Colonic mucosa (tissue), 4 donors: ENCODE results near the gene PTPRU. TPM values are rescaled to one million over a fixed set of nuclear protein-coding genes. Genes with fewer than 3 reads are reported as not detected.

Experiments used
- DNase-seq: peaks from one replicate; pipeline ENCODE4 v3.0.0-alpha.2; 2020
- H3K27ac ChIP-seq: fragments of 200-600 bp; one replicate; pipeline ENCODE4 v1.8.0; 2021
- H3K27me3 ChIP-seq: fragments of 200-600 bp; one replicate; pipeline ENCODE4 v1.8.0; 2021
- H3K36me3 ChIP-seq: fragments of 200-600 bp; one replicate; pipeline ENCODE4 v1.8.0; 2021
- H3K4me1 ChIP-seq: fragments of 200-600 bp; one replicate; pipeline ENCODE4 v1.8.0; 2021; ENCODE audit warnings: mild to moderate bottlenecking
- H3K4me3 ChIP-seq: fragments of 200-600 bp; one replicate; pipeline ENCODE4 v1.8.0; 2021
- H3K9ac ChIP-seq, 2 donors: one replicate each; pipeline ENCODE4 v1.7.0; 2013; ENCODE audit warnings: control low read depth in 2 of 2, low read depth in 2 of 2, low read length in 2 of 2
- H3K9me3 ChIP-seq: fragments of 200-600 bp; one replicate; pipeline ENCODE4 v1.8.0; 2021
- intact Hi-C: fragments of 100-400 bp; cut with DNase I; formaldehyde crosslinking; loops from one replicate; pipeline ENCODE4 v1.14.1; 2022
- total RNA-seq, 2 donors: library from RNA; stranded (reverse); fragmentation: NEBNext Ultra II Directional in 1 of 2; extraction: Animal tissue kit (Norgen Biotek cat#: 25700) in 1 of 2; gene quantifications; one replicate each; pipeline ENCODE4 v1.2.1, GENCODE V29; 2021
- TF ChIP-seq, protein P1 (sequence below): fragments of 200-600 bp; IDR thresholded peaks from one replicate; pipeline ENCODE4 v1.8.0; 2022; ENCODE audit warnings: antibody characterized with exemption, mild to moderate bottlenecking
- donor health status: healthy.
- donor health status: DM: no; HTN: no; CAD: no.
- donor health status: DM: no; HTN: no; CAD: no.

Gene PTPRU
- total RNA-seq, 2 donors from 2014 or later, result 2.3 to 4.8 TPM

DNA sequence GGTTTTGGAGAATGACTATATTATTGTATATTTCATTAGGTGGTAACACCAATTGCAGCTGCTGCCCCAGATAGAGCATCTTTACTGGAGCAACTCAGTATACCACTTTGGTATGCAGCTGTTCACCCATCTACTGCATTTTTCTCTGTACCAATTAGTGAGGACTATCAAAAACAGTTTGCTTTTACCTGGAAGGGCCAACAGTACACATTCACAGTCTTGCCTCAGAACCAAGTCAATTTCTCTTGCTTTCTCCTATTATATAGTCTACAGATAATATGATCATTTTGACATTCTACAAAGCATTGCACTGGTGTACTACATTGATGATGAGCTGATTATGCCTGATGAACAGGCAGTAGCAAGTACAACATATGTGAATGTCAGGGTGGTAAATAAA lies 99.3 kb downstream of the PTPRU start:
- H3K9ac ChIP-seq, result no peak overlapping the region
- TF ChIP-seq, protein P1, sequence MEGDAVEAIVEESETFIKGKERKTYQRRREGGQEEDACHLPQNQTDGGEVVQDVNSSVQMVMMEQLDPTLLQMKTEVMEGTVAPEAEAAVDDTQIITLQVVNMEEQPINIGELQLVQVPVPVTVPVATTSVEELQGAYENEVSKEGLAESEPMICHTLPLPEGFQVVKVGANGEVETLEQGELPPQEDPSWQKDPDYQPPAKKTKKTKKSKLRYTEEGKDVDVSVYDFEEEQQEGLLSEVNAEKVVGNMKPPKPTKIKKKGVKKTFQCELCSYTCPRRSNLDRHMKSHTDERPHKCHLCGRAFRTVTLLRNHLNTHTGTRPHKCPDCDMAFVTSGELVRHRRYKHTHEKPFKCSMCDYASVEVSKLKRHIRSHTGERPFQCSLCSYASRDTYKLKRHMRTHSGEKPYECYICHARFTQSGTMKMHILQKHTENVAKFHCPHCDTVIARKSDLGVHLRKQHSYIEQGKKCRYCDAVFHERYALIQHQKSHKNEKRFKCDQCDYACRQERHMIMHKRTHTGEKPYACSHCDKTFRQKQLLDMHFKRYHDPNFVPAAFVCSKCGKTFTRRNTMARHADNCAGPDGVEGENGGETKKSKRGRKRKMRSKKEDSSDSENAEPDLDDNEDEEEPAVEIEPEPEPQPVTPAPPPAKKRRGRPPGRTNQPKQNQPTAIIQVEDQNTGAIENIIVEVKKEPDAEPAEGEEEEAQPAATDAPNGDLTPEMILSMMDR, result no peak
- no peaks in the 10 kb centered on the region for H3K9me3 ChIP-seq
- no peak overlapping the region for H3K4me3 ChIP-seq
- no peaks in the 10 kb centered on the region for H3K27me3 ChIP-seq
- DNase-seq, result no peak
- intact Hi-C loops, result loop anchor here (5.0 kb wide), 1 partner anchor 88 kb away; no protein-coding TSS in a partner anchor
- no peak overlapping the region for H3K27ac ChIP-seq
- H3K36me3 ChIP-seq, result no peaks in the 10 kb centered on the region
- H3K4me1 ChIP-seq, result no peaks in the 10 kb centered on the region

DNA sequence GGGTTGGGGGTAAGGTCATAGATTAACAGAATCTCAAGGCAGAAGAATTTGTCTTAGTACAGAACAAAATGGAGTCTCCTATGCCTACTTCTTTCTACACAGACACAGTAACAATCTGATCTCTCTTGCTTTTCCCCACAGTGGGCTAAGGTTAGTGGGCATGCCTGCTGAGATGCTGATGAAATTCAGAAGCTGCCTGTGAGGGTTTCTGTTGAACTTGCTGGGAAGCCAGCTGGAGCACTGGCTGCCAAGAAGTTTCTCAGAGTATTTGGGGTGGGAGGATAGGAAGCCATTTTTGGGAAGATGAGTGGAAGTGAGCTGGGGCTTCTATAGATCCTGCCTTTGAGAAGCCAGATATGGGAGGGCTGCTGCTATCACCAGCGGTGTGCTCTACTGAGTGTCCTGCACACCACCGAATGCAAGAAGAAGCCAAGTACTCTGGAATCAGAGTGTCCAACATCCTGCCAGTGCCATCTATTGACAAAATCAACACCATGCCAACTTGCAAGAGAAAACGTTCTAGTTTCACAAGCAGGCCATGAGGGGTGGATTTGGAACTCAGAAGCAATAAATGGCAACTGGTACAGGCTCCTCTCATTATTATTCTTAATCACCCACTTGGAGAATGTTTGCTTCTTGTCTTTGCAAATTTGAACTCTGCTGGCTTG lies 102.7 kb downstream of the PTPRU start:
- intact Hi-C loops, result loop anchor here (5.0 kb wide), 1 partner anchor 92 kb away; no protein-coding TSS in a partner anchor
- no peaks in the 10 kb centered on the region for H3K4me1 ChIP-seq
- H3K27me3 ChIP-seq, result no peaks in the 10 kb centered on the region
- H3K36me3 ChIP-seq, result no peaks in the 10 kb centered on the region
- no peak overlapping the region for H3K9ac ChIP-seq
- H3K4me3 ChIP-seq, result no peak overlapping the region
- no peak overlapping the region for H3K27ac ChIP-seq
- no peaks in the 10 kb centered on the region for H3K9me3 ChIP-seq
- TF ChIP-seq, protein P1, result no peak
- no peak for DNase-seq

DNA sequence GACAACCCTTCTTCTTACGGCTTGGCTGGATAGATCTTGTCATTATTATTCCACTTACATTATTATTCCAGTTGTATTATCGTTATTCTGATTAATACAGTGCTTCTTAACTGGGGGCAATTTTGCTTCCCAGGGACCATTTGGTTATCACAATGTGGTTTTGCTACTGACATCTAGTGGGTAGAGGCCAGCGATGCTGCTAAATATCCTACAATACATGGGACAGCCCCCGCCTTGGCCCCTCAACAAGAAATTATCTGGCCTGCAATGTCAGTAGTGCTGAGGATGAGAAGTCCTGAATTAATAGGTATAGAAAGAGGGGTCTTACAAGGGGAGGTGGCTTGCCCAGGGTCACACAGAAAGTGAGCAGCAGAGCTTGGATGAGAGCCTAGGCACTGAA lies 105.6 kb downstream of the PTPRU start:
- DNase-seq, result no peak

DNA sequence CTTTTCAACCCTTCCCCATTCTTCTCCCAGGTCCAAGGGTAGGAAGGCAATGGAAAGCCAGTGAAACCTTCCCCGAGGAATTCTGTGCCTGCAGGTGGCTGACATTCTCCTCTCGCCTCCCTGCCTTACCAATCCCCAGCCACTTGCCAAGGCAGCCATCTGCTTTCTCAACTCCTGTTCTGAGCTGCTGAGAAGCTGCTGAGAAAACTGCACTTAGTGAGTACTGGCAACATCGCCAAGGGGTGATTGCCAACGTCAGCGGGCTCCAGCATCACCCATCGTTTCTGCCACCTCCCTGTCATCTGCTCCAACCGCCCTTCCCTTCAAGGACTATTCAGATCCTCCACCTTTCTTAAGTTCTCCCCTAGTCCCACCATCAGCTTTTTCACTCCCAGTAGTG lies 106.0 kb downstream of the PTPRU start:
- H3K9ac ChIP-seq, result no peak overlapping the region
- intact Hi-C loops, result loop anchor here (5.0 kb wide), 1 partner anchor 1365 kb away; no protein-coding TSS in a partner anchor
- H3K27me3 ChIP-seq, result no peaks in the 10 kb centered on the region
- H3K36me3 ChIP-seq, result no peaks in the 10 kb centered on the region
- TF ChIP-seq, protein P1, result no peak
- no peaks in the 10 kb centered on the region for H3K9me3 ChIP-seq
- H3K27ac ChIP-seq, result no peak overlapping the region
- H3K4me3 ChIP-seq, result no peak overlapping the region
- DNase-seq, result no peak
- no peaks in the 10 kb centered on the region for H3K4me1 ChIP-seq

More for the DNA sequence above, 105.6 kb downstream of the PTPRU start:
- Histone ChIP-seq H3K9ac (no peak overlapping the region), H3K27me3 (no peaks in the 10 kb centered on the region), H3K9me3 (no peaks in the 10 kb centered on the region), H3K27ac (no peak overlapping the region), H3K36me3 (no peaks in the 10 kb centered on the region), H3K4me1 (no peaks in the 10 kb centered on the region), H3K4me3 (no peak overlapping the region)
- TF ChIP-seq, protein P1, result no peak
- intact Hi-C loops, result loop anchor here (5.0 kb wide), 1 partner anchor 1365 kb away; no protein-coding TSS in a partner anchor

DNA sequence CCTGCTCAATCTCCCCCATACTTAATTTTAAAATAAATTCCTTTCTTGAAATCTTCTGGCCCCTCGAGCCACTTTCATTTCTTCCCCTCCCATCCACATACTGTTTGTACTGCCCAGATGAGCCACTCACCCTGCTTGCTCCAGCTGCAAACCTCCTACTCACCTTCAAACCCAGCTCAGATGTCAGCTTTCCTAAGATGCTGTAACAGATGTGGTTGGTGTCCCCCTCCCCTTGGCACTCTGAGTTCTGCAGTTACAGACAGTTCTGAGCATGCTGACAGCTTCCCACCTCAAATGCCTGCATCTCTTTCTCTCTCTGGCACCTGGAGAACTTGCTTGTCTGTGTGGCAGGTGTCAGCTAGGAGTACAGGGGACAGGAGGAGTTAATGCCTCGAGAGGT lies 106.7 kb downstream of the PTPRU start:
- H3K9me3 ChIP-seq, result no peaks in the 10 kb centered on the region
- no peak overlapping the region for H3K9ac ChIP-seq
- no peak overlapping the region for H3K4me3 ChIP-seq
- H3K4me1 ChIP-seq, result no peaks in the 10 kb centered on the region
- H3K27ac ChIP-seq, result no peak overlapping the region
- no peaks in the 10 kb centered on the region for H3K27me3 ChIP-seq
- H3K36me3 ChIP-seq, result no peaks in the 10 kb centered on the region
- intact Hi-C loops, result loop anchor here (5.0 kb wide), 1 partner anchor 1364 kb away; no protein-coding TSS in a partner anchor
- no peak for DNase-seq
- TF ChIP-seq, protein P1, result no peak
